WTC11 (cell line): ENCODE measurements around the gene PTPN5. TPM values are rescaled to one million over a fixed set of nuclear protein-coding genes. Genes with fewer than 3 reads are reported as not detected.

Experiments used
- ATAC-seq: fragments of 200-7000 bp; cut with Tn5 transposase; 2 replicates; pipeline ENCODE4 v1.10.0; 2021; ENCODE audit warnings: mild to moderate bottlenecking, moderate library complexity
- CTCF ChIA-PET: fragments of 300-600 bp; sonication (Branson Sonifier 250); formaldehyde crosslinking; loops from one replicate; lab custom pipeline; 2021; ENCODE audit warnings: antibody characterized with exemption; lab: Charles Lee
- POLR2A ChIA-PET: fragments of 350-600 bp; sonication (Branson Sonifier 250); formaldehyde crosslinking; loops from one replicate; lab custom pipeline; 2021; ENCODE audit warnings: antibody characterized with exemption; lab: Charles Lee
- DNase-seq: peaks from one replicate; pipeline ENCODE4 v3.0.0; 2021; ENCODE audit warnings: low spot score
- H3K27ac Mint-ChIP-seq: 2 replicates; pipeline ENCODE4 v1.8.0; 2021; ENCODE audit warnings: mixed read lengths
- H3K27me3 Mint-ChIP-seq: 2 replicates; pipeline ENCODE4 v1.8.0; 2021; ENCODE audit warnings: low read depth, mild to moderate bottlenecking, moderate library complexity, mixed read lengths
- H3K36me3 Mint-ChIP-seq: 2 replicates; pipeline ENCODE4 v1.8.0; 2021; ENCODE audit warnings: mixed read lengths
- H3K4me1 Mint-ChIP-seq: 2 replicates; pipeline ENCODE4 v1.8.0; 2022; ENCODE audit warnings: mixed read lengths
- H3K4me3 Mint-ChIP-seq: 2 replicates; pipeline ENCODE4 v1.8.0; 2021; ENCODE audit warnings: mild to moderate bottlenecking, moderate library complexity, mixed read lengths
- H3K9me3 Mint-ChIP-seq: 2 replicates; pipeline ENCODE4 v1.8.0; 2021; ENCODE audit warnings: mixed read lengths
- CREB1 ChIP-seq: sonication (generic); formaldehyde crosslinking; IDR thresholded peaks from 2 replicates; pipeline ENCODE4 v1.8.0; 2023; ENCODE audit warnings: mild to moderate bottlenecking, missing genetic modification reagents
- CREM ChIP-seq: sonication (generic); formaldehyde crosslinking; IDR thresholded peaks from 2 replicates; pipeline ENCODE4 v1.8.1; 2022; ENCODE audit warnings: mild to moderate bottlenecking, missing genetic modification reagents, moderate library complexity
- ELF4 ChIP-seq: sonication (generic); formaldehyde crosslinking; IDR thresholded peaks from 2 replicates; pipeline ENCODE4 v1.8.1; 2022; ENCODE audit warnings: low read depth, mild to moderate bottlenecking, moderate library complexity, missing genetic modification reagents
- ETV6 ChIP-seq: sonication (generic); formaldehyde crosslinking; IDR thresholded peaks from 2 replicates; pipeline ENCODE4 v1.8.1; 2022; ENCODE audit warnings: mild to moderate bottlenecking, missing genetic modification reagents
- FOXP1 ChIP-seq: sonication (generic); formaldehyde crosslinking; IDR thresholded peaks from 2 replicates; pipeline ENCODE4 v1.8.0; 2022; ENCODE audit warnings: missing genetic modification reagents, mild to moderate bottlenecking, moderate library complexity, borderline replicate concordance
- IRF2 ChIP-seq: sonication (generic); formaldehyde crosslinking; IDR thresholded peaks from 2 replicates; pipeline ENCODE4 v1.8.0; 2022; ENCODE audit warnings: low read depth, missing genetic modification reagents, borderline replicate concordance
- NR2C2 ChIP-seq: sonication (generic); formaldehyde crosslinking; IDR thresholded peaks from 2 replicates; pipeline ENCODE4 v1.8.0; 2022; ENCODE audit warnings: mild to moderate bottlenecking, missing genetic modification reagents
- PRRX2 ChIP-seq: fragments of 250-450 bp; sonication (Bioruptor Pico); IDR thresholded peaks from 2 replicates; pipeline ENCODE4 v1.8.0; 2021; ENCODE audit warnings: mild to moderate bottlenecking
- RELA ChIP-seq: sonication (generic); formaldehyde crosslinking; IDR thresholded peaks from 2 replicates; pipeline ENCODE4 v1.8.1; 2022; ENCODE audit warnings: missing genetic modification reagents, mild to moderate bottlenecking, borderline replicate concordance
- SP1 ChIP-seq: sonication (generic); formaldehyde crosslinking; conservative IDR thresholded peaks from 2 replicates; pipeline ENCODE4 v1.8.1; 2022; ENCODE audit warnings: missing genetic modification reagents
- TEAD4 ChIP-seq: sonication (generic); formaldehyde crosslinking; IDR thresholded peaks from 2 replicates; pipeline ENCODE4 v1.8.0; 2022; ENCODE audit warnings: mild to moderate bottlenecking, missing genetic modification reagents
- TP53 ChIP-seq: sonication (generic); formaldehyde crosslinking; IDR thresholded peaks from 2 replicates; pipeline ENCODE4 v1.8.1; 2023; ENCODE audit warnings: mild to moderate bottlenecking, missing genetic modification reagents
- ZNF121 ChIP-seq: sonication (generic); formaldehyde crosslinking; IDR thresholded peaks from 2 replicates; pipeline ENCODE4 v1.8.0; 2023; ENCODE audit warnings: missing genetic modification reagents
- ZNF423 ChIP-seq: fragments of 250-450 bp; sonication (Bioruptor Pico); IDR thresholded peaks from 2 replicates; pipeline ENCODE4 v2.1.2; 2022; ENCODE audit warnings: mild to moderate bottlenecking, moderate library complexity
- total RNA-seq: library from RNA; stranded (reverse); gene quantifications from 3 replicates; pipeline ENCODE4 v1.2.3, GENCODE V29; 2021
- TF ChIP-seq, protein P1 (sequence below): sonication (generic); formaldehyde crosslinking; IDR thresholded peaks from 2 replicates; pipeline ENCODE4 v1.8.0; 2022; ENCODE audit warnings: mild to moderate bottlenecking, missing genetic modification reagents
- TF ChIP-seq, protein P2 (sequence below): fragments of 250-450 bp; sonication (Bioruptor Pico); IDR thresholded peaks from 2 replicates; pipeline ENCODE4 v1.9.0; 2021; ENCODE audit warnings: mild to moderate bottlenecking, borderline replicate concordance
- TF ChIP-seq, protein P3 (sequence below): sonication (generic); formaldehyde crosslinking; IDR thresholded peaks from 2 replicates; pipeline ENCODE4 v1.8.1; 2023; ENCODE audit warnings: mild to moderate bottlenecking, moderate library complexity, missing genetic modification reagents
- TF ChIP-seq, protein P4 (sequence below): sonication (generic); formaldehyde crosslinking; IDR thresholded peaks from 2 replicates; pipeline ENCODE4 v1.8.1; 2023; ENCODE audit warnings: mild to moderate bottlenecking, missing genetic modification reagents
- TF ChIP-seq, protein P5 (sequence below): fragments of 250-450 bp; sonication (Bioruptor Pico); IDR thresholded peaks from 2 replicates; pipeline ENCODE4 v1.9.0; 2021; ENCODE audit warnings: moderate library complexity, mild to moderate bottlenecking, inconsistent platforms, borderline replicate concordance

The PTPN5 gene
- total RNA-seq, 1 experiment from 2014 or later: 4.5 TPM

DNA sequence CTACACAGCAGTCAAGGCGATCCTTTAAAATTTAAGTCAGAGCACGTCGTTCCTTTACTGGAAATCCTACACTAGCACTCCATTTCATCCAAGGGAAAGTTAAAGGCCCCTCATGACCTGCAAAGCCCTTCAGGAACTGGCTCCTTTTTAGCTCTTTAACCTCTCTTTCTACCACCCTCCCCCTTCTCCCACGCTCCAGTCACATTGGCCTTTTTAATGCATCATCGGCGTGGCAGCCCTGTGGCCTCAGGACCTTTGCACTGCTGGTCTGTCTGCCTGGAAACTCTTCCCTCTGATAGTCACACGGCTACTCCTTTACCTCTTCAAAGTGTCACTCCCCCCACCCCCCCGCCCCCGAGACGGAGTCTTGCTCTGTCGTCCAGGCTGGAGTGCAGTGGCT, 1.2 kb upstream of the PTPN5 start:
- no peak overlapping the region for H3K27ac Mint-ChIP-seq
- TF ChIP-seq TEAD4 (CRISPR knock-in tag) (no peak), IRF2 (CRISPR knock-in tag) (no peak), ZNF121 (CRISPR knock-in tag) (peak; percentile 23; the same call in 1 of the 2 replicates), ZNF423 (no peak), NR2C2 (no peak)
- ChIA-PET CTCF (interaction anchor here (1.2 to 3.5 kb wide), 8 partner anchors 10 to 71 kb away, joined by 3 to 16 read pairs (median 6); no protein-coding TSS in a partner anchor), POLR2A (no interaction called here)
- H3K27me3 Mint-ChIP-seq: peaks cover 75% of the 10 kb centered on the region
- H3K4me3 Mint-ChIP-seq: peak overlapping the region; percentile 83
- ATAC-seq (no peak), DNase-seq (no peak)
- no peaks in the 10 kb centered on the region for H3K9me3 Mint-ChIP-seq
- peaks cover 11% of the 10 kb centered on the region for H3K4me1 Mint-ChIP-seq
- no peaks in the 10 kb centered on the region for H3K36me3 Mint-ChIP-seq

DNA sequence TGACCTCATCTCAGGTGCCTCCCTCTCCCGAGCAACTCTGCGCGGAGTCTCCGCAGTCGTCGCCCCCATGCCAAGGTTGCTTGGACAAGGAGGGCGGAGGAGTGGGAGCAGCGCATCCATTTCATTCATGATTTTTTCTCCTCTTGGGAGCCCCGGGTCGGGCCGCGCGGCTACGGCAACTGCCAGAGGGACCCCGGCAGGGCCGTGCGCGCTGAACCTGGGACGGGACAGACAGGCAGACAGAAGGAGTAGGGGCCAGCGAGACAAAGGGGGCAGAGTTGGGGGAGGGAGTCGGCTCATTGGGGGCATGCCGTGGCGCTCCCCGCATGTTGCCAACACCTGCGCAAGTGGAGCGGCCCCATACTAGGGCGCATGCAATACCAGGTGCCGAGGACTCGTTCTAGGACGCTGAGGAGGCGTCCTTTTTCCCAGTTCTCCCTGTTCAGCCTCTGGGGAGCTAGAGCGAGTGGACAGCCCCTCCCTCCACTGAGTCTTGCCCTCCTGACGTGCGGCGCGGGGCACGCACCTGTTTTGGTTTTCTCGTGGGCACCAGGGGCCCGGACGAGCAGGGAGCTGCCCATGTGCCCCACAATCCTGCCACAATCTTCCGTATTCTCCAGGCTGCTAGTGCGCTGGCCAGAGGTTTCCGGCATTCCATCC, 501 bp upstream of the PTPN5 start:
- DNase-seq (peak; percentile 25), ATAC-seq (peak; percentile 29)
- Mint-ChIP-seq H3K4me3 (peak overlapping the region; percentile 83), H3K27me3 (peaks cover 73% of the 10 kb centered on the region), H3K4me1 (peaks cover 11% of the 10 kb centered on the region), H3K36me3 (no peaks in the 10 kb centered on the region), H3K9me3 (no peaks in the 10 kb centered on the region), H3K27ac (no peak overlapping the region)
- TF ChIP-seq, protein P1, sequence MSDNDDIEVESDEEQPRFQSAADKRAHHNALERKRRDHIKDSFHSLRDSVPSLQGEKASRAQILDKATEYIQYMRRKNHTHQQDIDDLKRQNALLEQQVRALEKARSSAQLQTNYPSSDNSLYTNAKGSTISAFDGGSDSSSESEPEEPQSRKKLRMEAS (CRISPR knock-in tag): peak; percentile 56
- TF ChIP-seq ELF4 (CRISPR knock-in tag): no peak
- TF ChIP-seq, protein P2, sequence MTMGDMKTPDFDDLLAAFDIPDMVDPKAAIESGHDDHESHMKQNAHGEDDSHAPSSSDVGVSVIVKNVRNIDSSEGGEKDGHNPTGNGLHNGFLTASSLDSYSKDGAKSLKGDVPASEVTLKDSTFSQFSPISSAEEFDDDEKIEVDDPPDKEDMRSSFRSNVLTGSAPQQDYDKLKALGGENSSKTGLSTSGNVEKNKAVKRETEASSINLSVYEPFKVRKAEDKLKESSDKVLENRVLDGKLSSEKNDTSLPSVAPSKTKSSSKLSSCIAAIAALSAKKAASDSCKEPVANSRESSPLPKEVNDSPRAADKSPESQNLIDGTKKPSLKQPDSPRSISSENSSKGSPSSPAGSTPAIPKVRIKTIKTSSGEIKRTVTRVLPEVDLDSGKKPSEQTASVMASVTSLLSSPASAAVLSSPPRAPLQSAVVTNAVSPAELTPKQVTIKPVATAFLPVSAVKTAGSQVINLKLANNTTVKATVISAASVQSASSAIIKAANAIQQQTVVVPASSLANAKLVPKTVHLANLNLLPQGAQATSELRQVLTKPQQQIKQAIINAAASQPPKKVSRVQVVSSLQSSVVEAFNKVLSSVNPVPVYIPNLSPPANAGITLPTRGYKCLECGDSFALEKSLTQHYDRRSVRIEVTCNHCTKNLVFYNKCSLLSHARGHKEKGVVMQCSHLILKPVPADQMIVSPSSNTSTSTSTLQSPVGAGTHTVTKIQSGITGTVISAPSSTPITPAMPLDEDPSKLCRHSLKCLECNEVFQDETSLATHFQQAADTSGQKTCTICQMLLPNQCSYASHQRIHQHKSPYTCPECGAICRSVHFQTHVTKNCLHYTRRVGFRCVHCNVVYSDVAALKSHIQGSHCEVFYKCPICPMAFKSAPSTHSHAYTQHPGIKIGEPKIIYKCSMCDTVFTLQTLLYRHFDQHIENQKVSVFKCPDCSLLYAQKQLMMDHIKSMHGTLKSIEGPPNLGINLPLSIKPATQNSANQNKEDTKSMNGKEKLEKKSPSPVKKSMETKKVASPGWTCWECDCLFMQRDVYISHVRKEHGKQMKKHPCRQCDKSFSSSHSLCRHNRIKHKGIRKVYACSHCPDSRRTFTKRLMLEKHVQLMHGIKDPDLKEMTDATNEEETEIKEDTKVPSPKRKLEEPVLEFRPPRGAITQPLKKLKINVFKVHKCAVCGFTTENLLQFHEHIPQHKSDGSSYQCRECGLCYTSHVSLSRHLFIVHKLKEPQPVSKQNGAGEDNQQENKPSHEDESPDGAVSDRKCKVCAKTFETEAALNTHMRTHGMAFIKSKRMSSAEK (CRISPR knock-in tag): no peak
- peak; percentile 66; the same call in 1 of the 2 replicates for TF ChIP-seq FOXP1 (CRISPR knock-in tag)
- TF ChIP-seq ETV6 (CRISPR knock-in tag): 0 out of 2 replicates have a peak, but pooled peaks have one; percentile 19
- TF ChIP-seq PRRX2 (CRISPR knock-in tag): no peak
- 0 out of 2 replicates have a peak, but pooled peaks have one; percentile 6 for TF ChIP-seq SP1 (CRISPR knock-in tag)
- TF ChIP-seq, protein P3, sequence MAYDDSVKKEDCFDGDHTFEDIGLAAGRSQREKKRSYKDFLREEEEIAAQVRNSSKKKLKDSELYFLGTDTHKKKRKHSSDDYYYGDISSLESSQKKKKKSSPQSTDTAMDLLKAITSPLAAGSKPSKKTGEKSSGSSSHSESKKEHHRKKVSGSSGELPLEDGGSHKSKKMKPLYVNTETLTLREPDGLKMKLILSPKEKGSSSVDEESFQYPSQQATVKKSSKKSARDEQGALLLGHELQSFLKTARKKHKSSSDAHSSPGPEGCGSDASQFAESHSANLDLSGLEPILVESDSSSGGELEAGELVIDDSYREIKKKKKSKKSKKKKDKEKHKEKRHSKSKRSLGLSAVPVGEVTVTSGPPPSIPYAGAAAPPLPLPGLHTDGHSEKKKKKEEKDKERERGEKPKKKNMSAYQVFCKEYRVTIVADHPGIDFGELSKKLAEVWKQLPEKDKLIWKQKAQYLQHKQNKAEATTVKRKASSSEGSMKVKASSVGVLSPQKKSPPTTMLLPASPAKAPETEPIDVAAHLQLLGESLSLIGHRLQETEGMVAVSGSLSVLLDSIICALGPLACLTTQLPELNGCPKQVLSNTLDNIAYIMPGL (CRISPR knock-in tag): 0 out of 2 replicates have a peak, but pooled peaks have one; percentile 12
- TF ChIP-seq, protein P4, sequence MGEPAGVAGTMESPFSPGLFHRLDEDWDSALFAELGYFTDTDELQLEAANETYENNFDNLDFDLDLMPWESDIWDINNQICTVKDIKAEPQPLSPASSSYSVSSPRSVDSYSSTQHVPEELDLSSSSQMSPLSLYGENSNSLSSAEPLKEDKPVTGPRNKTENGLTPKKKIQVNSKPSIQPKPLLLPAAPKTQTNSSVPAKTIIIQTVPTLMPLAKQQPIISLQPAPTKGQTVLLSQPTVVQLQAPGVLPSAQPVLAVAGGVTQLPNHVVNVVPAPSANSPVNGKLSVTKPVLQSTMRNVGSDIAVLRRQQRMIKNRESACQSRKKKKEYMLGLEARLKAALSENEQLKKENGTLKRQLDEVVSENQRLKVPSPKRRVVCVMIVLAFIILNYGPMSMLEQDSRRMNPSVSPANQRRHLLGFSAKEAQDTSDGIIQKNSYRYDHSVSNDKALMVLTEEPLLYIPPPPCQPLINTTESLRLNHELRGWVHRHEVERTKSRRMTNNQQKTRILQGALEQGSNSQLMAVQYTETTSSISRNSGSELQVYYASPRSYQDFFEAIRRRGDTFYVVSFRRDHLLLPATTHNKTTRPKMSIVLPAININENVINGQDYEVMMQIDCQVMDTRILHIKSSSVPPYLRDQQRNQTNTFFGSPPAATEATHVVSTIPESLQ (CRISPR knock-in tag): no peak
- no peak for TF ChIP-seq CREB1 (CRISPR knock-in tag)
- TF ChIP-seq RELA: no peak
- TF ChIP-seq, protein P5, sequence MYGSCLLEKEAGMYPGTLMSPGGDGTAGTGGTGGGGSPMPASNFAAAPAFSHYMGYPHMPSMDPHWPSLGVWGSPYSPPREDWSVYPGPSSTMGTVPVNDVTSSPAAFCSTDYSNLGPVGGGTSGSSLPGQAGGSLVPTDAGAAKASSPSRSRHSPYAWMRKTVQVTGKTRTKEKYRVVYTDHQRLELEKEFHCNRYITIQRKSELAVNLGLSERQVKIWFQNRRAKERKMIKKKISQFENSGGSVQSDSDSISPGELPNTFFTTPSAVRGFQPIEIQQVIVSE: no peak
- no peak for TF ChIP-seq CREM (CRISPR knock-in tag)
- TF ChIP-seq TP53 (CRISPR knock-in tag): no peak
- ChIA-PET POLR2A (no interaction called here), CTCF (interaction anchor here (0.7 to 3.6 kb wide), 8 partner anchors 11 to 70 kb away, joined by 3 to 16 read pairs (median 6); partner anchors contain the start of gene IGSF22)
